Type B pancreatic cell (in vitro differentiated cells): ENCODE data around the gene FAM43B. TPM values are rescaled to one million over a fixed set of nuclear protein-coding genes. Genes with fewer than 3 reads are reported as not detected.

Experiments used
- DNase-seq: peaks from one replicate; pipeline ENCODE4 v3.0.0; 2021; ENCODE audit warnings: mixed read lengths; ENCODE audit not compliant: unreplicated experiment; ENCODE audit errors: extremely low spot score
- H3K27ac Mint-ChIP-seq: 2 replicates; pipeline ENCODE4 v1.8.0; 2021; ENCODE audit warnings: mild to moderate bottlenecking, mixed read lengths
- H3K27me3 Mint-ChIP-seq: 2 replicates; pipeline ENCODE4 v1.8.0; 2021; ENCODE audit warnings: mixed read lengths
- H3K36me3 Mint-ChIP-seq: 2 replicates; pipeline ENCODE4 v1.8.0; 2021; ENCODE audit warnings: mixed read lengths
- H3K4me1 Mint-ChIP-seq: one replicate; pipeline ENCODE4 v1.8.0; 2021; ENCODE audit warnings: mixed read lengths; ENCODE audit not compliant: unreplicated experiment
- H3K4me3 Mint-ChIP-seq: 2 replicates; pipeline ENCODE4 v1.8.0; 2021; ENCODE audit warnings: mild to moderate bottlenecking, mixed read lengths
- H3K9me3 Mint-ChIP-seq: 2 replicates; pipeline ENCODE4 v1.8.0; 2021; ENCODE audit warnings: mixed read lengths
- CTCF ChIP-seq: fragments of 200-600 bp; sonication (generic); conservative IDR thresholded peaks from 2 replicates; pipeline ENCODE4 v1.5.0; 2021; ENCODE audit warnings: antibody characterized with exemption, mild to moderate bottlenecking
- total RNA-seq: library from RNA; stranded (reverse); gene quantifications from 2 replicates; pipeline ENCODE4 v1.2.1, GENCODE V29; 2021; ENCODE audit warnings: low replicate concordance

Gene FAM43B
- total RNA-seq, 1 donor from 2014 or later: 1.3 TPM

- DNase-seq: no peak
- Mint-ChIP-seq H3K27ac (no peak overlapping the region), H3K4me3 (no peak overlapping the region), H3K9me3 (no peaks in the 10 kb centered on the region), H3K36me3 (no peaks in the 10 kb centered on the region), H3K4me1 (peaks cover 4% of the 10 kb centered on the region), H3K27me3 (peaks cover 20% of the 10 kb centered on the region)
- TF ChIP-seq CTCF: no peak
Observed at GRCh38 chr1:20596106-20596505, 43.7 kb downstream of the FAM43B start.

- no peaks in the 10 kb centered on the region for H3K36me3 Mint-ChIP-seq
- H3K27ac Mint-ChIP-seq: no peak overlapping the region
- no peak overlapping the region for H3K4me3 Mint-ChIP-seq
- no peak for DNase-seq
- no peak for TF ChIP-seq CTCF
- H3K27me3 Mint-ChIP-seq: peaks cover 9% of the 10 kb centered on the region
- peaks cover 4% of the 10 kb centered on the region for H3K4me1 Mint-ChIP-seq
- no peaks in the 10 kb centered on the region for H3K9me3 Mint-ChIP-seq
Observed at GRCh38 chr1:20597650-20598049, 45.3 kb downstream of the FAM43B start.

GRCh38 chr1:20600156-20600555, 47.8 kb downstream of the FAM43B start:
- Mint-ChIP-seq H3K4me1 (no peaks in the 10 kb centered on the region), H3K27me3 (peaks cover 12% of the 10 kb centered on the region), H3K27ac (no peak overlapping the region), H3K9me3 (peaks cover 7% of the 10 kb centered on the region), H3K36me3 (no peaks in the 10 kb centered on the region), H3K4me3 (no peak overlapping the region)
- no peak for DNase-seq
- no peak for TF ChIP-seq CTCF

GRCh38 chr1:20601129-20601825, 48.9 kb downstream of the FAM43B start:
- no peak for TF ChIP-seq CTCF
- Mint-ChIP-seq H3K27me3 (peaks cover 9% of the 10 kb centered on the region), H3K9me3 (peaks cover 7% of the 10 kb centered on the region), H3K27ac (no peak overlapping the region), H3K36me3 (no peaks in the 10 kb centered on the region), H3K4me3 (no peak overlapping the region), H3K4me1 (no peaks in the 10 kb centered on the region)
- DNase-seq: no peak

GRCh38 chr1:20602851-20603450, 50.6 kb downstream of the FAM43B start:
- Mint-ChIP-seq H3K27ac (no peak overlapping the region), H3K27me3 (peaks cover 16% of the 10 kb centered on the region), H3K4me1 (no peaks in the 10 kb centered on the region), H3K9me3 (peaks cover 7% of the 10 kb centered on the region), H3K36me3 (no peaks in the 10 kb centered on the region), H3K4me3 (no peak overlapping the region)
- no peak for DNase-seq
- TF ChIP-seq CTCF: no peak
